Esophagus (tissue), 2 donors: ENCODE results near the gene CNKSR1. TPM values are rescaled to one million over a fixed set of nuclear protein-coding genes. Genes with fewer than 3 reads are reported as not detected.

Experiments
- polyA plus RNA-seq, 2 donors: library from polyadenylated mRNA; stranded (reverse); fragments of 200-250 nt; gene quantifications; one replicate each; pipeline ENCODE4 v1.2.3, GENCODE V29; 2013
- donor health status: healthy with polysubstance abuse.
- donor health status: Bipolar disorder and iron deficiency.

The CNKSR1 gene
- polyA plus RNA-seq, 2 donors = 18.7 to 31.9 TPM

Other genes starting within 250 kb of the CNKSR1 start
- gene PAFAH2, start 179.4 kb upstream of the CNKSR1 start, polyA plus RNA-seq = 1 to 10 TPM; 5.7 to 5.8 TPM
- gene EXTL1, start 155.7 kb upstream of the CNKSR1 start, polyA plus RNA-seq = under 1 TPM; 0.09 to 0.45 TPM
- under 1 TPM in 1 of 2 donors, not detected in 1; 0.01 TPM for gene SLC30A2, start 131.4 kb upstream of the CNKSR1 start, polyA plus RNA-seq
- under 1 TPM; 0.10 to 0.19 TPM for gene TRIM63, start 109.9 kb upstream of the CNKSR1 start, polyA plus RNA-seq
- gene PDIK1L, start 65.7 kb upstream of the CNKSR1 start, polyA plus RNA-seq = 1 to 10 TPM; 2.6 to 3.7 TPM
- gene FAM110D, start 18.4 kb upstream of the CNKSR1 start, polyA plus RNA-seq = 1 to 10 TPM in 1 of 2 donors, under 1 TPM in 1; 0.94 to 1.6 TPM
- gene C1orf232, start 8.5 kb upstream of the CNKSR1 start, polyA plus RNA-seq = not detected
- gene ZNF593, start 7.6 kb upstream of the CNKSR1 start, polyA plus RNA-seq = 10 to 100 TPM; 42.3 to 63.3 TPM
- gene ZNF593OS, start 5.7 kb upstream of the CNKSR1 start, polyA plus RNA-seq = under 1 TPM; 0.12 to 0.22 TPM
- not detected for gene CATSPER4, start 13.1 kb downstream of the CNKSR1 start, polyA plus RNA-seq
- 1 to 10 TPM; 5.3 to 5.9 TPM for gene CEP85, start 56.7 kb downstream of the CNKSR1 start, polyA plus RNA-seq
- gene SH3BGRL3, start 102.6 kb downstream of the CNKSR1 start, polyA plus RNA-seq = 100 to 1,000 TPM; 170 to 299 TPM
- gene UBXN11, start 129.1 kb downstream of the CNKSR1 start, polyA plus RNA-seq = 10 to 100 TPM; 10.1 to 16.0 TPM
- gene CD52, start 140.5 kb downstream of the CNKSR1 start, polyA plus RNA-seq = 10 to 100 TPM; 17.0 to 20.6 TPM
- 100 to 1,000 TPM; 163 to 275 TPM for gene CRYBG2, start 176.6 kb downstream of the CNKSR1 start, polyA plus RNA-seq
- gene ZNF683, start 195.3 kb downstream of the CNKSR1 start, polyA plus RNA-seq = under 1 TPM; 0.28 to 0.51 TPM
- not detected for gene LIN28A, start 233.3 kb downstream of the CNKSR1 start, polyA plus RNA-seq